Loucy (cell line): Measurements from ENCODE around the gene ZNF14.
"Not testable (repeated sequence)": the region's sequence is repeated elsewhere in the genome, so short reads cannot be mapped to it uniquely, and the experiment has no call there.

Experiments
- H2AFZ ChIP-seq: fragments of 200-600 bp; sonication (generic); 2 replicates; pipeline ENCODE4 v1.6.0; 2016; ENCODE audit warnings: antibody characterized with exemption, mild to moderate bottlenecking, low read length, moderate library complexity
- H3F3A ChIP-seq: fragments of 200-600 bp; 2 replicates; pipeline ENCODE4 v1.6.0; 2016; ENCODE audit warnings: antibody characterized with exemption, low read depth, mild to moderate bottlenecking
- H3K27me3 ChIP-seq: fragments of 200-600 bp; sonication (generic); 2 replicates; pipeline ENCODE4 v1.6.1; 2014; ENCODE audit warnings: low read length, mild to moderate bottlenecking; ENCODE audit not compliant: insufficient read depth, poor library complexity, severe bottlenecking
- H3K36me3 ChIP-seq: fragments of 200-600 bp; sonication (generic); 2 replicates; pipeline ENCODE4 v1.6.1; 2016; ENCODE audit warnings: low read length; ENCODE audit not compliant: insufficient read depth
- H3K4me1 ChIP-seq: fragments of 200-600 bp; sonication (generic); 2 replicates; pipeline ENCODE4 v1.5.1; 2014; ENCODE audit warnings: low read length, mild to moderate bottlenecking; ENCODE audit not compliant: insufficient read depth, poor library complexity, severe bottlenecking
- H3K4me2 ChIP-seq: fragments of 200-600 bp; sonication (generic); 2 replicates; pipeline ENCODE4 v1.6.0; 2014; ENCODE audit warnings: antibody characterized with exemption, low read length, low read depth, mild to moderate bottlenecking; ENCODE audit not compliant: poor library complexity, severe bottlenecking
- H3K4me3 ChIP-seq: fragments of 200-600 bp; sonication (generic); 2 replicates; pipeline ENCODE4 v1.5.1; 2014; ENCODE audit warnings: low read length, mild to moderate bottlenecking, mixed read lengths; ENCODE audit not compliant: poor library complexity, severe bottlenecking
- H3K79me2 ChIP-seq: fragments of 200-600 bp; sonication (generic); 2 replicates; pipeline ENCODE4 v1.6.1; 2014; ENCODE audit warnings: low read length; ENCODE audit not compliant: insufficient read depth
- H3K9ac ChIP-seq: fragments of 200-600 bp; sonication (generic); 2 replicates; pipeline ENCODE4 v1.6.0; 2014; ENCODE audit warnings: mild to moderate bottlenecking, low read depth, low read length, moderate library complexity; ENCODE audit not compliant: poor library complexity, severe bottlenecking
- H3K9me2 ChIP-seq: fragments of 200-600 bp; sonication (generic); replicated peaks from 2 replicates; pipeline ENCODE4 v1.6.1; 2016; ENCODE audit warnings: low read depth, low read length, mixed read lengths
- H3K9me3 ChIP-seq: fragments of 200-600 bp; sonication (generic); 2 replicates; pipeline ENCODE4 v1.6.1; 2014; ENCODE audit warnings: mild to moderate bottlenecking, antibody characterized with exemption, low read length, low read depth; ENCODE audit not compliant: insufficient read depth
- H4K20me1 ChIP-seq: fragments of 200-600 bp; sonication (generic); 2 replicates; pipeline ENCODE4 v1.6.0; 2014; ENCODE audit warnings: antibody characterized with exemption, low read length, mild to moderate bottlenecking; ENCODE audit not compliant: insufficient read depth, poor library complexity, severe bottlenecking
- CTCF ChIP-seq: fragments of 200-600 bp; sonication (generic); conservative IDR thresholded peaks from 2 replicates; pipeline ENCODE4 v1.5.1; 2014; ENCODE audit warnings: mild to moderate bottlenecking, antibody characterized with exemption, low read length
- EZH2phosphoT487 ChIP-seq: fragments of 200-600 bp; IDR thresholded peaks from 2 replicates; pipeline ENCODE4 v1.6.1; 2018; ENCODE audit warnings: antibody characterized with exemption, mild to moderate bottlenecking, moderate library complexity, borderline replicate concordance

ZNF14 gene

GRCh38 chr19:19670070-19670551, 62.8 kb downstream of the ZNF14 start:
- no peak overlapping the region for H2AFZ ChIP-seq
- H3K27me3 ChIP-seq, result no peaks in the 10 kb centered on the region
- H3K36me3 ChIP-seq, result no peaks in the 10 kb centered on the region; the same call in 1 of the 2 replicates
- no peaks in the 10 kb centered on the region for H3K9me3 ChIP-seq
- peak overlapping the region; percentile 79 for H3K4me2 ChIP-seq
- TF ChIP-seq CTCF (no peak), EZH2phosphoT487 (no peak)
- H3K4me3 ChIP-seq, result peak overlapping the region; percentile 88
- peak overlapping the region; percentile 94 for H3K9ac ChIP-seq
- H3F3A ChIP-seq, result 0 out of 2 replicates have a peak, but pooled peaks cover 3% of the 10 kb centered on the region
- peaks cover 12% of the 10 kb centered on the region for H3K4me1 ChIP-seq
- peaks cover 52% of the 10 kb centered on the region for H3K79me2 ChIP-seq
- H3K9me2 ChIP-seq, result no peaks in the 10 kb centered on the region
- peaks cover 7% of the 10 kb centered on the region for H4K20me1 ChIP-seq

GRCh38 chr19:19668230-19669012, 64.5 kb downstream of the ZNF14 start, which contains the start of gene ZNF101:
ZNF101 (plus strand) TSS chr19:19668839; CDS start chr19:19668964, 125 bp downstream.
- Histone ChIP-seq H4K20me1 (peaks cover 7% of the 10 kb centered on the region), H3K9me2 (no peaks in the 10 kb centered on the region), H2AFZ (peak within 1 kb of the TSS; percentile 79), H3K9me3 (no peaks in the 10 kb centered on the region), H3K4me3 (peak within 1 kb of the TSS; percentile 88), H3F3A (0 out of 2 replicates have a peak, but pooled peaks cover 3% of the 10 kb centered on the region), H3K36me3 (no peaks in the 10 kb centered on the region; the same call in 1 of the 2 replicates), H3K4me1 (peaks cover 12% of the 10 kb centered on the region), H3K27me3 (no peaks in the 10 kb centered on the region), H3K9ac (peak within 1 kb of the TSS; percentile 94), H3K79me2 (peaks cover 44% of the 10 kb centered on the region), H3K4me2 (peak within 1 kb of the TSS; percentile 79)
- TF ChIP-seq EZH2phosphoT487 (no peak), CTCF (no peak)

- H3K79me2 ChIP-seq, result peaks cover 45% of the 10 kb centered on the region
- H2AFZ ChIP-seq, H3K4me2 ChIP-seq, H3K9me3 ChIP-seq, H3K27me3 ChIP-seq, H3K9me2 ChIP-seq, H3F3A ChIP-seq, H3K36me3 ChIP-seq, H3K9ac ChIP-seq, H3K4me3 ChIP-seq: not testable (repeated sequence)
- peaks cover 27% of the 10 kb centered on the region for H3K4me1 ChIP-seq
- H4K20me1 ChIP-seq, result peaks cover 30% of the 10 kb centered on the region
Measured at GRCh38 chr19:19665420-19665948, 67.4 kb downstream of the ZNF14 start.
